Left lobe of liver (tissue), 2 donors: Measurements from ENCODE around the gene SOX6. TPM values are rescaled to one million over a fixed set of nuclear protein-coding genes. Genes with fewer than 3 reads are reported as not detected.
A peak's percentile ranks its signal among the peaks of the same experiment; 100 is the strongest.

Source experiments
- ATAC-seq: fragments of 200-7000 bp; cut with Tn5 transposase; one replicate; pipeline ENCODE4 v1.9.1; 2020; ENCODE audit warnings: mild to moderate bottlenecking, moderate library complexity
- DNase-seq: peaks from one replicate; pipeline ENCODE4 v3.0.0-alpha.2; 2020; ENCODE audit warnings: low spot score
- total RNA-seq: library from RNA; stranded (reverse); gene quantifications from one replicate; pipeline ENCODE4 v1.2.1, GENCODE V29; 2021
- donor health status: DM: no; HTN: no; CAD: no; lungs with moderate emphysema.
- donor health status: DM: no; HTN: yes; CAD: no.

Gene SOX6
- total RNA-seq, 1 donor from 2014 or later = 14.1 TPM

DNA sequence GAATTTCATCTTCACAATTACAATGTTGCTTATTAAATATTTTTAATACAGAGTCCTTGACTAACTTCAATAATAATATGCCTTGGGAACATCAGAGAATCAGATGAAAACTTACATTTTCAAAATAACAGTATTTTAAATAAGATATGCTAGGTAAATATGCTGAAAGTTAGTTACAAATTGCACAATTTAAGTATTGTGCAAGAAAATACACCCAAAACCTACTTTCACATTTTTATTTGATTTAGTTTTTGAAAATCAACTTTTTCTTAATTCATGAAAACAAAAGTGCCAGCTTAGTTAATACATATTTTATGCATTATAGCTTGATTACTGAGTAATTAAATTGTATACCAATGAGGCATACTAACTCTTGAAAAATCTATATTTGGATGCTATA, 76.8 kb downstream of the SOX6 start:
- ATAC-seq (no peak), DNase-seq (no peak)

DNA sequence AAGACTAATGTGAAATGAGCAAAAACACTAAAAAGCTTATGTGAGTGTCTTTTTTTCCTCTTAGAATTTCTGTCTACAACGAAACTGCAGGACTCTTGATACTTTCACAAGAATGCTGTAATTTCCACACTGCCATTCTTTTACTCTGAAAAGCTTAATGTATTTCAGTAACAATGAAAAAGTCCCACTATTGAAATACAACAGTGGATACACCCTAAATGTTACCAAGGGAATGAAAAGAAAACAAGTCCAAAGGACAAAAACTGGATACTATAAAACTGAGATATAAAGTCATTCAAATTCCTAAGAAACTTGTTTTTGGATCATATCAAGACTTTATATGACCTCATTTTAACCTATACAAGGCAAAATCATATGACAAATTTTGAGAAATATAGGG, 77.4 kb downstream of the SOX6 start:
- ATAC-seq = no peak
- DNase-seq = no peak

GRCh38 chr11:16278273-16278672, 78.1 kb downstream of the SOX6 start:
- ATAC-seq (no peak), DNase-seq (no peak)

DNA sequence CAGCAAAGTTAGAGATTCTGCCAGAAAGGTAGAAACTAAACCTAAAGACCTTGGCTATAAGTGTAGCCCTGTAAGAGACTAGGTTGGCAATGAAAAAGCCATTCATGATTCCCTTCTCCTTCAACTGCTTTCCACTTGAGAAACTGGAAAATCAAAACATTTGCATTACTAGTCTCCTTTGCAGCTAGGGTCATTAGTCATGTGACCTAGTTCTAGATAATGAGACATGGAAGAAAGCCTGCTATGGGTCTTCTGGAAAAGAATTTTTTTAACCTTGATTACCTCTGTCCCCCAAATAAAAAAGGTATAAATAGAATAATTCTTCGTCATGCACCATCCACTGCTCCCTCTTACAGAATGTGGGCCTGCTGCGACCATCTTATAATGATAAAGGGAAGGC, 80.1 kb downstream of the SOX6 start:
- ATAC-seq = no peak
- no peak for DNase-seq

DNA sequence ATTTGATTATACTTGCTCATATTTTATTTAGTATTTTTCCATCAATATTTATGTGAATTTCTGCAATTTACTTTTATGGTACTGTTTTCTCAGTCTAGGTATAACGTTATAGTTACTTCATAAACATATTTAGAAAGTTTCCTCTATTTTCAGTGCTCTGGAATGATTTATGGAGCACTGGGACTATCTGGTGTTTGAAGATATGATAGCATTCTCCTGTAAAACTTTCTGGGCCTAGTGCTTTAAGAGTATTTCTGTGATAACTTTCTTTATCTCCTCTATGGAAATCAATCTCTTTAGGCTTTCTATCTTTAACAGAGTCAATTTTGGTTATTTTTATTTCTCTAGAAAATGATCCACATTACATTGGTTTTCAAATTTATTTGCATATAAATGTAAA, 85.1 kb downstream of the SOX6 start:
- DNase-seq (no peak), ATAC-seq (no peak)

DNA sequence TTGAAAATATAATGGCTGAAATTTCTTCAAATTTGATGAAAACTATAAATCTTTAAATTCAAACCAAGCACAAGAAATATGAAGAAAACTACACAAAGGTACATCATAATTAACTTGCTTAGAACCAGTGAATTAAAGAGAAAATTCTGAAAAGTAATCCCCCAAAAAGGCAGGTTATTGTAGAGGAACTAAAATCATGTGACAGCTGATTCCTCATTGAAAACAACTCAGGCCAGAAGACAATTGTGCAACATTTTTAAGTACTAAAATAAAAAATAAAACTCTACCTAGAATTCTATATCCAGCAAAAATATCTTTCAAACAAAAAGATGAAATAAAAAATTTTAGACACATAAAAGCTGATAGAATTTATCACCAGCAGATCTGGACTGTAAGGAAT, 90.3 kb downstream of the SOX6 start:
- ATAC-seq (no peak), DNase-seq (no peak)

GRCh38 chr11:16265022-16265421, 91.3 kb downstream of the SOX6 start:
- DNase-seq (no peak), ATAC-seq (no peak)

GRCh38 chr11:16262645-16262955, 93.7 kb downstream of the SOX6 start:
- ATAC-seq (no peak), DNase-seq (no peak)

GRCh38 chr11:16261836-16262644, 94.3 kb downstream of the SOX6 start:
- peak; percentile 96 for ATAC-seq
- no peak for DNase-seq

DNA sequence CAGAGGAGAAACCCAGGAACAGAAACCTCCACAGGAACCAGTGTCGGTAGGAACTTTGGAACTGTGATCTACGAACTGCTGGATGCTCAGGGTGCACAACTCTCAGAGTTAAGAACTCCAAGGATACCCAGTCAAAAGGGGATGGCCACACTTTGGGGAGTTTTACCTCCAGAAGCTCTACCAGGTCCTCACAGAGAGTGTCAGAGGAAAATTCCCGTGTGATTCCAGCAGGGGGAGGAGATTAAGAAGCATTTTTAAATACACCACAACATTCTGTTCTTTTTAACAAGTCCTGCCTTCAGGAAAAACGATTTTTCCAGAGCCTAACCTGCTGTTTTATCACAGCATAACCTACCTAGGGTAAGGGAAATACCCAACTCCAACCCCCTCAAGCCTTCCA, 104.0 kb downstream of the SOX6 start:
- peak; percentile 33 for ATAC-seq
- no peak for DNase-seq

DNA sequence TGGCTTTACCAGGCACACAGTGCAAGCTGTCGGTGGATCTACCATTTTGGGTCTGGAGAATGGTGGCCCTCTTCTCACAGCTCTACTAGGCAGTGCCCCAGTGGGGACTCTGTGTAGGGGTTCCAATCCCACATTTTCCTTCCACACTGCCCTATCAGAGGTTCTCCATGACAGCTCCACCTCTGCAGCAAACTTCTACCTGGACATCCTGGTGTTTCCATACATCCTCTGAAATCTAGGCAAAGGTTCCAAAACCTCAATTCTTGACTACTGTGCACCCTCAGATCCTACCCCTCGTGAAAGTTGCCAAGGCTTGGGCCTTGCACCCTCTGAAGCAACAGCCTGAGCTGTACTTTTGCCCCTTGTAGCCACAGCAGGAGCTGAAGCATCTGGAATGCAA, 108.1 kb downstream of the SOX6 start:
- ATAC-seq (no peak), DNase-seq (no peak)

GRCh38 chr11:16242806-16243205, 113.5 kb downstream of the SOX6 start:
- no peak for ATAC-seq
- no peak for DNase-seq

- ATAC-seq = no peak
- no peak for DNase-seq
Measured at GRCh38 chr11:16240687-16241086, 115.7 kb downstream of the SOX6 start.

DNA sequence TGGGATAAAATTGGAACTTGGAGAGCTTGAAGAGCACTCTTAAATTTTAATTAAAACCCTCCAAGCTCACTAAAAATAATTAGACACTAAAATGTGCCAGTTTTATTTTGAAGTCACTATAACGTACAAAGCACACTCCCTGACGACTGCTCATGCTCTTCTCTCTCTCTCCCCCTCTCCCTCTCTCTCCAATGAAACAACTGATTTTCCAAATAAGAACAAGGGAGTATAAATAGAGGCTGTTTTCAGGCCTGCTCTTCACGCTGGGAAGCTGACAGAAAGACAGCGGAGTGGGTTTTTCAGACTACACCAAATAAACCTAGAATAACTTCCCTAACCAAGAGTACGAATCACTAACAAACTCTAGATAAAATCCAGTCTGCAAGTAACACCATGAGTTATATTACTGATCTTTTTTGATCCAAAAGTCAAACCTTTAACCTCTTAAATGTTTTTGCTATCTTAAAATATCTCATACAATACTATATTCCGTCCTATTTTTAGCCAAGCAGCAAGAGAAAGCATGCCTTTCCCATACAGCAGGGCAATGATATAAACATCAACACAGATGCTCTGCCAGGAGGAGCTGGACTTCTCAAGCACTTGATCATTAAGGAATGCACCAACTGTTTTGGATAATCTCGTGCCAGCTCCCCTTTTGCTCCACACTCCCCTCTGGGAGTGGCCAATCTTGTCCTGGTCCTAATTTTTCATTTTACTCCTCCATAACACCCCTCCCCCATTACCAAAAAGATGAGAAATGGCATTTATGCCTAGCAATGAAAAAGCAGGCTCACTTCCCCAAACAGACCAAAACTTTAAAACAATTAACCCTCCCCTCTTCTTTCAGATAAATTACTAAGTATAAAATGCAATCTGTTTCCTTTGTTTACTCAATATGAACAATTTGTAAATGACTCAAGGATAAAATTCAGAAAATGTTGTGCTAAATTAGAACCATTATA, 116.9 kb downstream of the SOX6 start:
- DNase-seq = no peak
- ATAC-seq = no peak

- peak; percentile 72 for ATAC-seq
- DNase-seq = peak; percentile 56
Measured at GRCh38 chr11:16226245-16226644, 130.1 kb downstream of the SOX6 start.

- ATAC-seq = no peak
- DNase-seq = no peak
Measured at GRCh38 chr11:16225623-16226022, 130.7 kb downstream of the SOX6 start.

DNA sequence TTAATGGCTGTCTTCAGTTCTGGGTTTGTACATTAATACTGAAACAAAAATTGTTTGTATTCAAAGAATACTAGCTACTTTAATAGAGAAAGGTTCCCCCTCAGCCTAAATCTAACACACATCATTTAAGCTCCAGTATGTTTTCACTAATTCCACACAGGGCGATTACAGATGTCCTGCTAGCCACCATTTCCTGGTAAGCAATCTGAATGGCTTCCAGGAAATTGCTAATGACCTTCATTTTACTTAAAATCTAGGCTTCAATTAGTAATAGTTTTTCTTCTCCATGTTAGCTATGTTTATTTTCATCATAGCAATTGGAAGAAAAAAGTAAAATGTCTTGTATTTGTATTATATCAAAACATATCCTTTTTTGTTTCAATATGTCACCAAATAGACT, 132.8 kb downstream of the SOX6 start:
- ATAC-seq (no peak), DNase-seq (no peak)

DNA sequence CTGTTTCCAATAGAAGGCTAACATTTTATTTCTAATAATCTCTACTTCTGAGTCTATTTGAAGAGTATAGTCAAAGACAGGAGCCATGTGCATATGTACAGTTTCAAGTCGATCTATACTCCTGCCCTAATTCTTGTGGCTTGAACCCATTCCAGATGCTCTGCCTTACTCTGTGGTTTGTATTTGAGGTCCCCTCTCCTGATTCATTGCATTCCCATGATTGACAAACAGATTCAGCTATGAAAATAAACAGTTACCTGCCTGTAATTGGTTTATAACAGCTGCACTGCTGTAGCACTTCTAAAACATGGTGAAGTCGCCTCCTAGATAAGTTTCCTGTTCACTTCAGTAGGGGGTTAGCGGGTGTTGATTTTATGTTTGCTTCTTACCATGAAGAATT, 138.7 kb downstream of the SOX6 start:
- ATAC-seq (no peak), DNase-seq (no peak)

DNA sequence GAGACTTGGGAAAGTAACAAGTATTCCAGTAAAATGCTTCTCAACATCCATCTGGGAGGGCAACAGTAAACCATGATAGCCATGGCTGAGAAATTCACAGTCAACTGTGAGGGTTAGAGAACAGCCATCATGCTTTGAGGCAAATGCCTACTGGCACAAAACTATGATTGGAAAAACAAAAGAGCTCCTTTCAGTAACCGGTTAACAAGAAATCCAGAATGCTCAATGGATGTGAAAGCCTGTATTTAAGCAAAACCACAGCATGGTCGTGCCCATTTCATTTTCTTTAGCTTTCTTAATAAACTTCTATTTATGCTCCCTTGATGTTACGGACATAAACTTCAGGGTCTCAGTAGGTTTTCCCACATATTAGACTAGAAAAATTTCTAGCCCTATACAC, 139.5 kb downstream of the SOX6 start:
- no peak for ATAC-seq

GRCh38 chr11:16215352-16215751, 141.0 kb downstream of the SOX6 start:
- ATAC-seq (no peak), DNase-seq (no peak)

More for the DNA sequence above, 139.5 kb downstream of the SOX6 start:
- DNase-seq = no peak

GRCh38 chr11:16211407-16211806, 144.9 kb downstream of the SOX6 start:
- ATAC-seq = no peak
- DNase-seq = no peak

GRCh38 chr11:16204261-16204660, 152.1 kb downstream of the SOX6 start:
- ATAC-seq (peak; percentile 19), DNase-seq (no peak)
